LNCAP (cell line): ENCODE measurements around the gene CRYBG2.

ENCODE experiments used
- TF ChIP-seq, protein P1 (sequence below): fragments of 450-650 bp; IDR thresholded peaks from 2 replicates; pipeline ENCODE4 v1.5.1; 2017; ENCODE audit warnings: mild to moderate bottlenecking

CRYBG2 gene

DNA sequence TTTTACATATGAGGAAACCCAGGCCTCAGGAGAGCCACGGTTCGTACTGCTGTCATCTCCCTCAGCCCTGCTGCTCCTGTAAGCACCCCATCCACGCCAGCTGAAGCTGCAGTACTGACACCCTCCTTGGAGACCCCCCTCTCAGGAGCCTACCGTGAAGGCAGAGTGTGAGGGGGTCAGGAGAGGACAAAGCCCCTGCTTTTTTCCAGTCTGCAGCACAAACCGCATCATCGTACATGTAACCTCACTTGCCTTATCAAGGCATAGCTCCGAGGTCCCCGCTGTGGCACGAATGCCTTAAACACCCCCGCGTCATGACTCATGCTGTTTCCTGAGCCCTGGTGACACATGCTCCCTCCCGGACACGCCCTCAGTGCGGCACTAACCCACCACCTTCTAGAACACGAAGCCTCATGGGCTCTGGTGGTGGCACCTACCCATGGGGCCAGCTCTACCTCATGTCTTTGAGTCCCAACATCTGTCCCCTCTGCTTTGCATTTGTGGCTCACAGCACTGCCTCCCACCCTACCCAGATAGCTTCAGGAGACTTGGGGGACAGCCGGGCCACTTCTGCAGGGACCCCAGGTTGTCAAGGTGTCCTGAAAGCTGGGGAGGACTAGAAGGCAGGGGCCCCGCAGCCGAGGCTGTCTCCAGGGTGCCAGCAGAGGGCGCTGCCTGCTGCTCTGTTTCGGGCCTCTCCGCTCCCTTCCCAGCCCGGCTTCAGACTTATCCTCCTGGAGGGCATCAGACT is 69.2 kb downstream of the CRYBG2 start:
- TF ChIP-seq, protein P1, sequence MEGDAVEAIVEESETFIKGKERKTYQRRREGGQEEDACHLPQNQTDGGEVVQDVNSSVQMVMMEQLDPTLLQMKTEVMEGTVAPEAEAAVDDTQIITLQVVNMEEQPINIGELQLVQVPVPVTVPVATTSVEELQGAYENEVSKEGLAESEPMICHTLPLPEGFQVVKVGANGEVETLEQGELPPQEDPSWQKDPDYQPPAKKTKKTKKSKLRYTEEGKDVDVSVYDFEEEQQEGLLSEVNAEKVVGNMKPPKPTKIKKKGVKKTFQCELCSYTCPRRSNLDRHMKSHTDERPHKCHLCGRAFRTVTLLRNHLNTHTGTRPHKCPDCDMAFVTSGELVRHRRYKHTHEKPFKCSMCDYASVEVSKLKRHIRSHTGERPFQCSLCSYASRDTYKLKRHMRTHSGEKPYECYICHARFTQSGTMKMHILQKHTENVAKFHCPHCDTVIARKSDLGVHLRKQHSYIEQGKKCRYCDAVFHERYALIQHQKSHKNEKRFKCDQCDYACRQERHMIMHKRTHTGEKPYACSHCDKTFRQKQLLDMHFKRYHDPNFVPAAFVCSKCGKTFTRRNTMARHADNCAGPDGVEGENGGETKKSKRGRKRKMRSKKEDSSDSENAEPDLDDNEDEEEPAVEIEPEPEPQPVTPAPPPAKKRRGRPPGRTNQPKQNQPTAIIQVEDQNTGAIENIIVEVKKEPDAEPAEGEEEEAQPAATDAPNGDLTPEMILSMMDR: peak; percentile 64

DNA sequence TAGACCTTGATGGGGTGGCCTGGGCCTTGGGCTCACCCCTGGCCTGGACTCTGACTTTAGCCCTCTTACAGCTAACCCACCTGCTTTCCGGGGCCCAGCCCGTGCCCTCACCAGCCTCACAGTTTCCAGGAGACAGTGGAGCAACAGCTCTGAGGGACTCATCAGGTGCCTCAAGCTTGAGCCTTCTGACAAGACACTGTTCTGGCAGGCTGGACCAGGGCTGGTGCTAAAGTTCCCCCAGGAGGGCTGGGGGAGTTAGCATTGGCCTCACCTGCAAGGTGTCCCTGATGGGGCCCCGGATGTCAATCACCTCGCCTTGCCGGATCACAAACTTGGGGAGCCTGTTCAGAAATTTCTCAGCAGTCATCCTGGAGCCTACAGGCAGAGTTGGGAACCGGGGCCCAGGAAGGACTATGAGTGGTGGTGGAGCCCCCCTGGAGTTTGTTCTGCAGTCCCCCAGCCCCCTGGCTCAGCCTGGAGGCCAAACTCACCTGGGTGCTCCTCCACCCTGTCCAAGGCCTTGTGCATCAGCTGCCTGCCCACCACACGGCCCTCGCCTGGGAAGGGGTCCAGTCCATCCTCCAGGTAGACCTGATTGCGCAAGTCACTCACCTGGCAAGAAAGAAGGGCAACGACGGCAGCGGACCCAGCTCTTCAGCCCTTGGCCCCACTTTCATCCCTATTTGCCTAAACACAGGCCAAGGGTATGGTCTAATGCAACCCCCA is 69.9 kb downstream of the CRYBG2 start:
- TF ChIP-seq, protein P1: no peak

DNA sequence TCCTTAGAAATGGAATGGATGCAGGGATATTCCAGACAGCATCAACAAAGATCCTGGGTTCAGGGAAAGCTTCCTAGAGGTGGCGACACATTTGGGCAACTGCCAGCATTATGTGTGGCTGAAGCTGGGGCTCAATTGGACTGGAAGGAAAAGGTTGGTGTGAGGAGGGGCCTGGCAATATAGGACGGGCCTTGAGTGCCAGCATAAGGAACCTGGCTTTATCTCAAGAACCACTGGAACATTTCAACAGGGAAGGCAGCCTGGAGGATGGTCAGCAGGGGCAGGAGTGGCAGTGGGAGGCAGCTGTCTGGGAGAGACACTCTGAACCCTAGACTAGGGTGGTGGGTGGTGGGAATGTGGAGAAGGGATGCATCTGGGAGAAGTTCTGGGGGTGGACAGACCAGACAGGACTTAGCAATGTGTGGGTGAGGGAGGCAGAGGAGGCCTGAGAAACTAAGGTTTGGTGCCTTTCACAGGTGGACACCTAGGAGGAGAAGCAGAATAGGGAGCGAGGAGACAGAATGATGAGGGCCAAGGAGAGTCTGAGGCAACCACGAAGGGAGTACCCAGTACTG is 70.6 kb downstream of the CRYBG2 start:
- TF ChIP-seq, protein P1: no peak

DNA sequence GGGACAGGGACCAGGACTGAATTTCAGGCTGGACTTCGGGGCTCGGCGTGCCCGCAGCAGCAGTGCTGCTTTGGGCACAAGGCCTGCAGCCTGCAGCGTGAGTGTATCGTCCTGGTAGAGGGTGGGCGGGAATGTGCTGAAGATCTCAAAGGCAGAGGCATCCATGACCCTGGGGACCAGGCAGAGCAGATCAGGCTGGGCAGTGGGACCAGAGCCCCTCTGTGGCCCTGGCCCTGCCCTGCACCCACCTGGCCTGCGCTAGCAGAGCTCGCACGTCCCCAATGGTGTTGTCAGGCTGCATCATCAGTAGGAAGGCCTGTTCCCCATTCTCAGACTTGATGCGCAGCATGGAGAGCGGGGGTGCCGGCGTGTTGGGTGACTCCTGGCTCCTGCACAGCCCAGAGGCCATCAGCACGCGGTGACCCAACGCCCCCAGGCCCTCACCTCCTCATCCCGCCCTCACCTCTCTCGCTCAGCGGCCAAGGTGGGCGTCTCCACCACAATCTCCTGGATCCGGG is 71.5 kb downstream of the CRYBG2 start:
- TF ChIP-seq, protein P1: no peak

DNA sequence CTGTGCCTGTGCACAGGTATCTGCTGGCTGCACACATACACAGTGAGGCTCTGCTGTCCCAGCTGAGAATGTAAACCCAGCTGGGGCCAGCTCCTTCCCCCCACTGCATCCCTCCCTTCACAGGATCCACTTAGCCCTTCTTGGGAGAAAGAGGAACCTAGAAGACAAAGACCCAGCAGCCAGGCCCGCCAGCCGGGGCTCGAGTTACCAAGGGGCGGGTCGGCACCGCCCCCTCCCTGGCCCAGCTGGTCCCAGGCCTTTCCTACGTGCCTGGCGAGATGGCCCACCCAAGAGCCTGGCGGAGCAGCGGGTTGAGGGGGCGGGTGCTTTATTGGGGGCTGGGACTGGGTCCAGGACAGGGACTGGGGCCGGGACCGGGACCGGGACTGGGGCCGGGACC is 72.0 kb downstream of the CRYBG2 start:
- TF ChIP-seq, protein P1: no peak

DNA sequence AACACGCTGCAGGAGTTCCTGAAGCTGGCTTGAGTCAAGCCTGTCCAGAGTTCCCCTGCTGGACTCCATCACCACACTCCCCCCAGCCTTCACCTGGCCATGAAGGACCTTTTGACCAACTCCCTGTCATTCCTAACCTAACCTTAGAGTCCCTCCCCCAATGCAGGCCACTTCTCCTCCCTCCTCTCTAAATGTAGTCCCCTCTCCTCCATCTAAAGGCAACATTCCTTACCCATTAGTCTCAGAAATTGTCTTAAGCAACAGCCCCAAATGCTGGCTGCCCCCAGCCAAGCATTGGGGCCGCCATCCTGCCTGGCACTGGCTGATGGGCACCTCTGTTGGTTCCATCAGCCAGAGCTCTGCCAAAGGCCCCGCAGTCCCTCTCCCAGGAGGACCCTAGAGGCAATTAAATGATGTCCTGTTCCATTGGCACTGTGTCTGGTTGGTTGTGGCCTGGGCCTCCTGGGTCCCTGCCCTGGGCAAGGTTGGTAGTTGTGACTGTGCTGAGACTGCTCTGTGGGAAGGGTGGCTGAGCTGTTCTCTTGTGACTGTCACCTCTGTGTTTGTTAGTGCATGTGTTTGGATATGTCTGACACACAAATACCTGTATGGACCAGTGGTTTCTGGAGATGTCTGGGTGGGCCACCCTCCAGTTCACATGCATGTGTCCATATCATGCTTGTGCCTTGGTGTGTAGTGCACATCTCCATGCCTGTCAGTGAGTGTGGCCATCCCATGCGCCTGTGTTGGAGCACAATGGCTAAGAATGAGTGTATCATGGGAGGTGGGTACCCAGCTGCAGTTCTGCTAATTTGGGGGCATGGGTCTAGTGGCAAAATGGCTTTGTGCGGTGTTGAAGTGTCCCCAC is 72.6 kb downstream of the CRYBG2 start:
- TF ChIP-seq, protein P1: no peak
